Suprapubic skin (tissue), 3 donors: ENCODE measurements around the gene C14orf132.

Experiments used
- POLR2AphosphoS5 ChIP-seq, 3 donors: sonication (generic); formaldehyde crosslinking; IDR thresholded peaks; one replicate each; pipeline ENCODE4 v1.6.1; 2017; ENCODE audit warnings: antibody characterized with exemption in 3 of 3
- TF ChIP-seq, protein P1 (sequence below), 2 donors: fragments of 200-600 bp in 1 of 2; fragments of 450-650 bp in 1 of 2; sonication (generic) in 1 of 2; IDR thresholded peaks; one replicate each; pipeline ENCODE4 v1.5.1; 2016 to 2019; ENCODE audit warnings: antibody characterized with exemption in 2 of 2, mild to moderate bottlenecking in 1 of 2, moderate library complexity in 1 of 2

DNA sequence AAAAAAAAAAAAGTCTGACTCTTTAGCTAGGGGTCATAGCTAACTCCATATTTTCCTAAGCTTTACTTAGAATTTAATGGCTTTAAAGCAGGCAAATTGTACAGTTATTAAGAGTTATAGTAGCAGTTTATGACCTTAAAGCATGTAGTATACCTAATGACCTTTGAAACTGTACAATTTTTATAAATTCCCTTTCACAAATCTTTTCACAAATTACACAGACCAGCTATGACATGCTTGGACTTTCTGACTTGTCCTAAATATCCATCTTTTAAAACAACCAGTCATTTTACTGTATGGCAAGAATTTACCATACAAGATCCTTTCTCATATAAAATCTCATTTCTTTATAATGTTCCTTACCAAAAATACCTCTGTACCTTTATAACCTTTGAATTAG lies 74.8 kb downstream of the C14orf132 start:
- TF ChIP-seq, protein P1, sequence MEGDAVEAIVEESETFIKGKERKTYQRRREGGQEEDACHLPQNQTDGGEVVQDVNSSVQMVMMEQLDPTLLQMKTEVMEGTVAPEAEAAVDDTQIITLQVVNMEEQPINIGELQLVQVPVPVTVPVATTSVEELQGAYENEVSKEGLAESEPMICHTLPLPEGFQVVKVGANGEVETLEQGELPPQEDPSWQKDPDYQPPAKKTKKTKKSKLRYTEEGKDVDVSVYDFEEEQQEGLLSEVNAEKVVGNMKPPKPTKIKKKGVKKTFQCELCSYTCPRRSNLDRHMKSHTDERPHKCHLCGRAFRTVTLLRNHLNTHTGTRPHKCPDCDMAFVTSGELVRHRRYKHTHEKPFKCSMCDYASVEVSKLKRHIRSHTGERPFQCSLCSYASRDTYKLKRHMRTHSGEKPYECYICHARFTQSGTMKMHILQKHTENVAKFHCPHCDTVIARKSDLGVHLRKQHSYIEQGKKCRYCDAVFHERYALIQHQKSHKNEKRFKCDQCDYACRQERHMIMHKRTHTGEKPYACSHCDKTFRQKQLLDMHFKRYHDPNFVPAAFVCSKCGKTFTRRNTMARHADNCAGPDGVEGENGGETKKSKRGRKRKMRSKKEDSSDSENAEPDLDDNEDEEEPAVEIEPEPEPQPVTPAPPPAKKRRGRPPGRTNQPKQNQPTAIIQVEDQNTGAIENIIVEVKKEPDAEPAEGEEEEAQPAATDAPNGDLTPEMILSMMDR (IDR thresholded peaks at IDR 0.05): no peak
- TF ChIP-seq POLR2AphosphoS5 (IDR thresholded peaks at IDR 0.05): no peak
